C4-2B (cell line): Measurements from ENCODE around the gene NKIRAS2.
A peak's percentile ranks its signal among the peaks of the same experiment; 100 is the strongest.

ENCODE experiments used
- H3K27ac ChIP-seq: fragments of 450-650 bp; 2 replicates; pipeline ENCODE4 v1.5.1; 2017
- CTCF ChIP-seq: fragments of 450-650 bp; conservative IDR thresholded peaks from 2 replicates; pipeline ENCODE4 v1.5.1; 2017; ENCODE audit warnings: mild to moderate bottlenecking
- ZFX ChIP-seq: fragments of 450-650 bp; IDR thresholded peaks from 2 replicates; pipeline ENCODE4 v1.6.1; 2017

Gene NKIRAS2

GRCh38 chr17:41974658-41975057, 45.2 kb upstream of the NKIRAS2 start:
- TF ChIP-seq CTCF: no peak
- TF ChIP-seq ZFX: no peak
- H3K27ac ChIP-seq: peak overlapping the region; percentile 77; the same call in 1 of the 2 replicates

- no peak overlapping the region for H3K27ac ChIP-seq
- TF ChIP-seq CTCF (no peak), ZFX (no peak)
Measured at GRCh38 chr17:41975099-41976083, 44.5 kb upstream of the NKIRAS2 start.

GRCh38 chr17:41976142-41976768, 43.6 kb upstream of the NKIRAS2 start:
- TF ChIP-seq CTCF: no peak
- no peak for TF ChIP-seq ZFX

GRCh38 chr17:41977991-41978390, 41.9 kb upstream of the NKIRAS2 start:
- peak overlapping the region; percentile 51 for H3K27ac ChIP-seq

More at GRCh38 chr17:41976142-41976768, 43.6 kb upstream of the NKIRAS2 start:
- H3K27ac ChIP-seq: no peak overlapping the region

GRCh38 chr17:41982026-41982760, 37.7 kb upstream of the NKIRAS2 start:
- no peak for TF ChIP-seq CTCF
- no peak for TF ChIP-seq ZFX
- no peak overlapping the region for H3K27ac ChIP-seq

More at GRCh38 chr17:41977991-41978390, 41.9 kb upstream of the NKIRAS2 start:
- no peak for TF ChIP-seq CTCF
- TF ChIP-seq ZFX: no peak

- no peak overlapping the region for H3K27ac ChIP-seq
- TF ChIP-seq CTCF: no peak
- TF ChIP-seq ZFX: no peak
Measured at GRCh38 chr17:41984454-41984853, 35.4 kb upstream of the NKIRAS2 start.
